ENCODE results near the gene ARHGAP6. TPM values are rescaled to one million over a fixed set of nuclear protein-coding genes. Genes with fewer than 3 reads are reported as not detected.

The ARHGAP6 gene
- total RNA-seq, 2 donors from 2014 or later: 0.07 to 0.14 TPM

DNA sequence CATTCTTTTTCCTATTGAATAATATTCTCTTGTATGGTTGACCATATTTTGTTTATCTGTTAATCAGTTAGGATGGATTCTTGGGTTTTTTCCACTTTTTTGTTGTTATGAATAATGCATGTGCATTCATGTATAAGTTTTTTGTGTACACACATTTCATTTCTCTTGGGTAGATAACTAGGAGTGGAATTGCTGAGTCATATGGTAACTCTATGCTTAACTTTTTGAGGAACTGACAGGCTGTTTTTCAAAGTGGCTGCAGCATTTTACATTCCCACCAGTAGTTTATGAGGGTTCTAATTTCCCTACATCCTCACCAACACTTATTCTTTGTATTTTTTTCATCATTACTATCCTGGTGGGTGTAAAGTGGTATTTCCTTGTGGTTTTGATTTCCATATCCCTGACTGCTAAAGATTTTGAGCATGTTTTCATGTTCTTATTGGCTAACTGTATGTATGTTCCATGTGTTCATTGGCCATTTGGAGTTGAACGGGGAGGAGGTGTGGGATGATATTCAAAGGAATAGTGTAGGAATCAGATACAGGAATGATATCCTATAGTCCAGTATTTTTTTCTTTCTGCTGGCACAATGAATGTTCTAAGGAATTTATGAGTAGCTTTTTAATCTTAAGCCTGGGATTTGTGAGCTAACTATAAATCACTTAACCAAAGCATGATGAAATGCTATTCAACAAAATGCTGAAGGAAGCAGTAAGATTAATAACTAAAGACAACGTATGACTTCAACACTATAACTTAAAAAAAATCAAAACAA, 258.2 kb downstream of the ARHGAP6 start:
- Mint-ChIP-seq H3K36me3 (no peaks in the 10 kb centered on the region), H3K27me3 (peaks cover 0 to 5% of the 10 kb centered on the region in 2 donors), H3K4me3 (no peak overlapping the region), H3K4me1 (ENCODE audit: low read depth in 2 of 2) (no peaks in the 10 kb centered on the region), H3K27ac (no peak overlapping the region), H3K9me3 (no peaks in the 10 kb centered on the region)
- no peak for DNase-seq (ENCODE audit: low spot score)
- no peak for ATAC-seq

DNA sequence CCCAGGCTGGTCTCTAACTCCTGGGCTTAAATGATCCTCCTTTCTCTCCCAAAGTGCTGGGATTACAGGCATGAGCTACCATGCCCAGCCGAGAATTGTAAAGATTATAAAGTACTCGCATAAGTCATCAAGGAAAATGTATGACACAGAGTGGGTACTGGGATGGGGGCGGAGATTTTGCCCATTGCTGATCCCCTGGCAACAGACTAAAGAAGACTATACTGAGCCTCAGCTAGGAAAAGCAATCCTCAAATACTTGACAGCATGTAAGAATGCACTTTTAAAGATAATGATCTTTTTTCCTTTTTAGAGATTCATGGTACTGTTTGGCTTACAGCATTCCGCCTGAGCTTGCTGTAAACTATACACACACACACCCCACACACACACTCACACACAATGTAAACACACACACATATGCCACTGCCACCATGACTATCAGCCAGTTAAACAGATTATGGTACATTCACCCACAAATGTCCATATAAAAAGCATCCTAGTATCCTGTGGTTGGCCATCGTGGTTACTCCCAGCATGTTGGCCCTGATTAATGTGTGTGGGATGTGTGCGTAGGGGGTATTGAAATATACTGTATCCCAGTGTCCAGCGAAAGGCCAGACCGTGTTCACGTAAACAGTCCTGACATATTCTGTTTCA, 259.5 kb downstream of the ARHGAP6 start:
- ATAC-seq (no peak), DNase-seq (ENCODE audit: low spot score) (no peak)
- H3K27ac Mint-ChIP-seq: no peak overlapping the region
- H3K4me1 Mint-ChIP-seq (ENCODE audit: low read depth in 2 of 2): no peaks in the 10 kb centered on the region
- no peaks in the 10 kb centered on the region for H3K36me3 Mint-ChIP-seq
- H3K4me3 Mint-ChIP-seq: no peak overlapping the region
- peaks cover 0 to 7% of the 10 kb centered on the region in 2 donors for H3K27me3 Mint-ChIP-seq
- H3K9me3 Mint-ChIP-seq: no peaks in the 10 kb centered on the region

DNA sequence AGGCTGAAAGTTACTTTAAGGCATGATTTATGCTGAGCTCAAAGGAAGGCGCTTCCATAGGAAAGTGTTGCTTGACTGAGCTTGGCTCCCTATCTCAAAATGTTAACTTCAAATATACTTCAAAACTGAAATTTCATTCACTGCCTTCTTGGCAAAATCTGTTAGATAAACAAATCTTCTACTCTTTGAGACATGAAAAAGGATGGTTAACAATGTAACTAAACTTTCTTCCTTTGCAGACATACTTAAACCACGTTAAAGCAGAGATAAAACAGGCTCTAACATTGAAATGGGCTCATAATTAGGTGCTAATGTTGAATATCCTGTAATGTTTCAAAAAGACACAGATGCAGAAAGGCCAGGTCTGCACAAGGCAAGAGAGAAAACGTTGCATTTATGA, 262.1 kb downstream of the ARHGAP6 start:
- Mint-ChIP-seq H3K9me3 (no peaks in the 10 kb centered on the region), H3K27ac (no peak overlapping the region), H3K27me3 (peaks cover 0 to 7% of the 10 kb centered on the region in 2 donors), H3K4me3 (no peak overlapping the region), H3K4me1 (ENCODE audit: low read depth in 2 of 2) (no peaks in the 10 kb centered on the region), H3K36me3 (no peaks in the 10 kb centered on the region)
- no peak for ATAC-seq
- DNase-seq (ENCODE audit: low spot score): no peak

DNA sequence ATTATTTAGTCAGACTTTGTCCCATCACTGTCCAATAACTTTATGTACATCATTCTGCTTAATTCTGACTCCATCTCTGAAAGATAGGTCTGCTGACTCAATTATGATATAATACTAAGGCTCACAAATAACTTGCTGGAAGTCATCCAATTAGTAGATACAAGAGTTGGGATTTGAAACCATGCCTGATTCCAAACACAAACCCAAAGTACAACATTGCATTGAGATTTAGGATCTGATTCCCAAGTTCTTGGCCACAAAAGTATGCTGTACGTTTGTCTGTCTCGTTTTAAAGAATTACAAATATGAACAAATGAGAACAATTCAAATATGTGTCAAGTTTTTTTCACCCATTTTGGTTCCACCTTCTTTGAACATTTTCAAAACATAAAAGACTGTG, 263.8 kb downstream of the ARHGAP6 start:
- Mint-ChIP-seq H3K4me3 (no peak overlapping the region), H3K9me3 (no peaks in the 10 kb centered on the region), H3K36me3 (no peaks in the 10 kb centered on the region), H3K4me1 (ENCODE audit: low read depth in 2 of 2) (no peaks in the 10 kb centered on the region), H3K27me3 (peaks cover 0 to 5% of the 10 kb centered on the region in 2 donors), H3K27ac (no peak overlapping the region)
- ATAC-seq (no peak), DNase-seq (ENCODE audit: low spot score) (no peak)

DNA sequence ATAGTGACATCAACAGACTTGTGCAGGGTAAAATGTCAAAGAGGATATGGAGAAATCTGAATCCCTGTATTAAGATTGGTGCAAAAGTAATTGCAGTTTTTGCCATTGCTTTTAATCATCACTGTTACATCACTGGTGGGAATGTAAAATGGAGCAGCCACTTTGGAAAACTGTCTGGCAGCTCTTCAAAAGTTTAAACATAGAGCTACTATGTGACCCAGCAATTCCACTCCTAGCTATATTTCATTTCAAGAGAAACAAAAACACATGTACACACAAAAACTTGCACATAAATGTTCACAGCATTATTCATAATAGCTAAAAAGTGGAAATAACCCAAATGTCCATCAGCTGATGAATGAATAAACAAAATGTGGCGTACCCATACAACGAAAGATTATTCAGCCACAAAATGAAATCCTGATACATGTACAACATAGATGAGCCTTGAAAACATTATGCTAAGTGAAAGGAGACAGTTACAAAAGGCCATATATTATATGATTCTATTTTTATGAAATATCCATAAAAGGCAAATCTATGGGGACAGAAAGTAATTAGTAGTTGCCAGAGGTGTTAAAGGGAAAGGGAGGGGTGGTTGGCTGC, 266.1 kb downstream of the ARHGAP6 start:
- no peak for DNase-seq (ENCODE audit: low spot score)
- H3K9me3 Mint-ChIP-seq: no peaks in the 10 kb centered on the region
- ATAC-seq: no peak
- H3K4me1 Mint-ChIP-seq (ENCODE audit: low read depth in 2 of 2): no peaks in the 10 kb centered on the region
- H3K36me3 Mint-ChIP-seq: no peaks in the 10 kb centered on the region
- no peak overlapping the region for H3K4me3 Mint-ChIP-seq
- H3K27me3 Mint-ChIP-seq: peaks cover 0 to 5% of the 10 kb centered on the region in 2 donors
- H3K27ac Mint-ChIP-seq: no peak overlapping the region

DNA sequence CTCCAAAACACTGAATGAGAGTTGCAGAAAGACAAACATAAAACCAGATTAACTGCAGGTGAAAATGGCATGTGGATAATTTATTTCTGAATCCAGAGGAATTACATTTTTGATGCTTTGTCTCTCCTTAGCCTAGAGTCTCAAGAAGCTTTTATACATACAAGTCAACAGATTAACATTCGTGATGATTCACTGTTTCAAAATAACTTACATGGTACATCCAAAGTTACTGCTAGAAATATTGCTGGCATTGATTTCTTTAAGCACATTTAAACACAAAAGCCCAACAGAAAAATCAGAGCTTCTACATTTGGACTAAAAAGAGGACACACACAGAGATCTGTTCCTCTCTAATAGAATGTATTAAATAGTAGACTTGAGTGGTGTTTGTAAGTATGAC, 266.9 kb downstream of the ARHGAP6 start:
- Mint-ChIP-seq H3K4me1 (ENCODE audit: low read depth in 2 of 2) (no peaks in the 10 kb centered on the region), H3K4me3 (no peak overlapping the region), H3K27me3 (peaks cover 0 to 5% of the 10 kb centered on the region in 2 donors), H3K36me3 (no peaks in the 10 kb centered on the region), H3K27ac (no peak overlapping the region), H3K9me3 (no peaks in the 10 kb centered on the region)
- DNase-seq (ENCODE audit: low spot score): no peak
- ATAC-seq: no peak

DNA sequence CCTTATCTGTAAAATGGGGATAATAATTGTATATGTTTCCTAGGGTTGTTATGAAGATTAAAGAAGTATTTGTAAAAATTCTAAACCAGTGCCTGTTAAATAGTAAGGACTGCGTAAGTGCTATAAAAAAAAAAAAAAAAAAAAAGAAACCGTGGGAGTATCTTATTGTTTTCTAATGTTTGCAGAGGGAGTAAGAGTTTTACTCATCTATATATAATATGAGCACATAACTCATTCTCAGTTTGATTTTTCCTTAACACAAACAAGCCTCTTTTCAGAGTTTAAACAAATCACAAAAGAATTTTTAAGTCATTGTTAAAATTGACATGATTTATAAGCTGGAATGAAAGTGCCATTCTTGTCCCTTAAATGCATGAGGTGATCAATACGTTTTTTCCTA, 267.6 kb downstream of the ARHGAP6 start:
- Mint-ChIP-seq H3K27me3 (peaks cover 0 to 5% of the 10 kb centered on the region in 2 donors), H3K36me3 (no peaks in the 10 kb centered on the region), H3K27ac (no peak overlapping the region), H3K4me1 (ENCODE audit: low read depth in 2 of 2) (no peaks in the 10 kb centered on the region), H3K4me3 (no peak overlapping the region), H3K9me3 (no peaks in the 10 kb centered on the region)
- no peak for DNase-seq (ENCODE audit: low spot score)
- ATAC-seq: no peak

DNA sequence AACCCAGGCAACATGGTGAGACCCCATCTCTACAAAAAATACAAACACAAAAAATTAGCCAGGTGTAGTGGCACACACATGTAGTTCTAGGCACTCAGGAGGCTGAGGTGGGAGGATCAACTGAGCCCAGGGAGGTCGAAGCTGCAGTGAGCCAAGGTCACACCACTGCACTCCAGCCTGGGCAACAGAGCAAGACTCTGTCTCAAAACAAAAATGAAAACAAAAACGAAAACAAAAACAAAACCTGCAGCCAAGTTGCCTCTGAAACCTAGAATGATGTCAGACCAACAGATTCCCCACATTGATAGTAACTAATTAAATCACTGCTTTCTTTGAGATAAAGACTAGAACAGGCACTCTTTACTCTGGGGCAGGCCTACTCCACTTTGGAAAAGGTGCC, 268.0 kb downstream of the ARHGAP6 start:
- no peak for DNase-seq (ENCODE audit: low spot score)
- Mint-ChIP-seq H3K36me3 (no peaks in the 10 kb centered on the region), H3K27me3 (peaks cover 0 to 5% of the 10 kb centered on the region in 2 donors), H3K27ac (no peak overlapping the region), H3K4me3 (no peak overlapping the region), H3K4me1 (ENCODE audit: low read depth in 2 of 2) (no peaks in the 10 kb centered on the region), H3K9me3 (no peaks in the 10 kb centered on the region)
- no peak for ATAC-seq

DNA sequence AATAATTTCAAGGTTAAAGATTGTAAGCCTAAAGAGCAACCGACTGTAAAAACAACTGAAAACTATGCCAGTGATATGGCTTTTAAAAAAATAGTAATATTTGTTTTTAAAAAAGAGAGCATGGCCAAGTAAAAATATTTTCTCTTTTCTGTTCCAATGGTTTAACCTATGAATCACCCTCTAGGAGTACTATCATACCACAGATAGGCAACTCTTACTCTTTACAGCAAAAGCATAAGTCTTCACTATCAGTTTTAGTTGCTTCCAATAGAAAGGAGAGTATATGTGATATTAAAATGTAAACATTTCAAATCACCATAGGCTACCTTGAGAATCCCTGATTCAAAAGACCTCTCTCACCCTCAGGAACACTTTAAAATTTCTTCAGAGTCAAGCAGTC, 269.9 kb downstream of the ARHGAP6 start:
- no peaks in the 10 kb centered on the region for H3K36me3 Mint-ChIP-seq
- DNase-seq (ENCODE audit: low spot score): no peak
- no peak overlapping the region for H3K27ac Mint-ChIP-seq
- no peaks in the 10 kb centered on the region for H3K4me1 Mint-ChIP-seq (ENCODE audit: low read depth in 2 of 2)
- H3K4me3 Mint-ChIP-seq: no peak overlapping the region
- H3K27me3 Mint-ChIP-seq: peaks cover 0 to 2% of the 10 kb centered on the region in 2 donors
- H3K9me3 Mint-ChIP-seq: no peaks in the 10 kb centered on the region
- ATAC-seq: no peak

DNA sequence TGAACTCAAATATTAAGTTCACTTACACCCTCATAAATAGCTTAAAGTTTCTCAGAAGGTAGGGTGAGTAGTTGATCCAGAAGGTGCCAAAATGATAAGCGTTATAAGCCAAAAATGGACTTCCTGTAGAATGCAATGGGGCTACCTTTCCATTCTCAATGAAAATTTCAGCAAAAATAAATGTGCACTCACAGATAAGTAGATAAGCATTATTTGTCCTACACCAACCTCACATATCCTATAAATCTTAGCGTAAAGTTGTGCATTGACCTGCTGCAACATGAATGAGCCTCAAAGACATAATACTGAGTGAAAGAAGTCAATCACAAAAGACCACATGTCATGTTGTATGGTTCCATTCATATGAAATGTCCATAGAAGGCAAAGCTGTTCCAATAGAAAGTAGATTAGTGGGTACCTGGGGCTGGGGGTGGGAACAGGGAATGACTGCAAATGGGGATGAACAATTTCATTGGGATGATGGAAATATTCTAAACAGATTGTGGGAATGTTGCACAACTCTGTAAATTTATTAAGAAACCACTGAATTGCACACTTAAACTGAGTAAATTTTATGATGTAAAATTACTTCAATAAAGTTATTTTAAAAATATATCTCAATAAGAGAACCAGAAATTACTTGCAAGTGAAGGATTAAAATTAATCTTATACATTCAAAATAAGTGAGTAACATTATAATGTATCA, 271.6 kb downstream of the ARHGAP6 start:
- no peaks in the 10 kb centered on the region for H3K36me3 Mint-ChIP-seq
- DNase-seq (ENCODE audit: low spot score): no peak
- no peak for ATAC-seq
- no peak overlapping the region for H3K4me3 Mint-ChIP-seq
- no peaks in the 10 kb centered on the region for H3K9me3 Mint-ChIP-seq
- peaks cover 0 to 2% of the 10 kb centered on the region in 2 donors for H3K27me3 Mint-ChIP-seq
- no peak overlapping the region for H3K27ac Mint-ChIP-seq
- no peaks in the 10 kb centered on the region for H3K4me1 Mint-ChIP-seq (ENCODE audit: low read depth in 2 of 2)

DNA sequence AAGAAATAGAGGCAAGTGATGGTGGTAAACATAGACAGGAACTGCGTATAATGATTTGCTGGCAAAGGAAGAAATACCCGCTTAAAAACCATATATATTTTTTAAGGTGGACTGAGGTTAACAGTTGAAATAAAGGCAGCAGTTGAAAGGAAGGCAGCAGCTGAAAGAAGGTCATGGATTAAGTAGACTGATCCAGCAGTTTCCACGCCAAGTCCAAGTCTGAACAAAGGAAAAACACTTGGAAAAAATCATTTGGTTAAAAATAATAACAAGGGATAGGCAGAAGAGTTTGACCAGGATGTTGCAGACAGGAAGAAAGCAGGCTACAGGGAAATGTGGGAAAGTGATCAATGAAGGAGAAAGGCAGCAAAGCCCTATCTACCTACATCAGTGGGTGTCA, 278.9 kb downstream of the ARHGAP6 start:
- no peak for DNase-seq (ENCODE audit: low spot score)
- H3K4me1 Mint-ChIP-seq (ENCODE audit: low read depth in 2 of 2): no peaks in the 10 kb centered on the region
- peaks cover 0 to 2% of the 10 kb centered on the region in 2 donors for H3K27me3 Mint-ChIP-seq
- no peak overlapping the region for H3K27ac Mint-ChIP-seq
- no peak for ATAC-seq
- no peak overlapping the region for H3K4me3 Mint-ChIP-seq
- H3K36me3 Mint-ChIP-seq: no peaks in the 10 kb centered on the region
- no peaks in the 10 kb centered on the region for H3K9me3 Mint-ChIP-seq

DNA sequence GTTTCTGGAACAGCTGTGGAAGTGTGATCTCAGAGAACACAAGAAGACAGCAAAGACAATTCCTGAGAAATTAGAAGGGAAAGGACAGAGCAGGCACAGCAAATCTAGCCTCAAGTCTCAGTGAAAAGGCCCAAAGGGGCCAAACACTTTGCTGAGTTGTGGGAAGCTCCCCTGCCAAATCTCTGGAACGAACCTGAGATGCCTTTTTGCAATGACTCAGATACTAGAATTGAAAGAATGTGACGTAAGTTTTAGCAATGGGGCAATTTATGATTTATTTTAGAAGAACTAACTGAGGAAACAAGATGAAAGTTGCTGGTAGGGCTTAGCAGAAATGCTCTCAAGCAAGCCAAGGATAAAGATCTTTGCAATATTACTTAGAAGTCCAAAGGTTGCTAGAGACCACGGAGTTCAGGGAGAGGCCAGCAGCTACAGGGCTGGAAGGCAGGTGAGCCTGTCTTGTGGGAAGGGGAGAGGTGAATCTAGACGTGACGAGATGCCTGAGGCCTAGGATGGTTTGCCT, 279.7 kb downstream of the ARHGAP6 start:
- Mint-ChIP-seq H3K9me3 (no peaks in the 10 kb centered on the region), H3K27ac (no peak overlapping the region), H3K36me3 (no peaks in the 10 kb centered on the region), H3K27me3 (peaks cover 0 to 2% of the 10 kb centered on the region in 2 donors), H3K4me1 (ENCODE audit: low read depth in 2 of 2) (no peaks in the 10 kb centered on the region), H3K4me3 (no peak overlapping the region)
- DNase-seq (ENCODE audit: low spot score): no peak
- no peak for ATAC-seq

DNA sequence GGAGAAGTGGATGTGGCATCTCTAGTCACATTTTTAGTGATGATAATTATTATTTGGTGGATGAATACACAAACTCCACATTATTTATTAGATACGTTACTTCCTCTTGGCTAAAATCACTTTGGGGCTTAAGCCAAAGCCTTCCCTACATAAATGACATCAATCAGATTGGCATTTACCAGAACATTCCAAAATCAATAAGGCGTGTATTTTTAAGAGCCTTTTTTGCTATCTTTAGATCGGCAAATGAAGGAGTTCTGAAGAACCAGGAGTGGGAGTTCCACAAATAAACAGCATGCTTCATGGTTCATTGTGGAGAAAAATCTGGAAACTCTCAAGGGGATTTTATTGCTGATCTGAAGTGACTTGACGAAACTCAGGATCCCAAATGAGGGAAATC, 282.8 kb downstream of the ARHGAP6 start:
- Mint-ChIP-seq H3K36me3 (no peaks in the 10 kb centered on the region), H3K27ac (no peak overlapping the region), H3K4me3 (no peak overlapping the region), H3K4me1 (ENCODE audit: low read depth in 2 of 2) (no peaks in the 10 kb centered on the region), H3K27me3 (peaks cover 0 to 4% of the 10 kb centered on the region in 2 donors), H3K9me3 (no peaks in the 10 kb centered on the region)
- ATAC-seq (no peak), DNase-seq (ENCODE audit: low spot score) (no peak)
